Prostate gland (tissue), 2 donors: ENCODE results near the gene MAP2K7.

Source experiments
- POLR2A ChIP-seq: fragments of 450-650 bp; IDR thresholded peaks from one replicate; pipeline ENCODE4 v1.6.1; 2016; ENCODE audit warnings: antibody characterized with exemption, mild to moderate bottlenecking
- POLR2AphosphoS5 ChIP-seq: sonication (generic); formaldehyde crosslinking; IDR thresholded peaks from one replicate; pipeline ENCODE4 v1.6.1; 2017; ENCODE audit warnings: antibody characterized with exemption
- TF ChIP-seq, protein P1 (sequence below), 4 experiments: fragments of 200-600 bp in 2 of 4; fragments of 450-650 bp in 2 of 4; sonication (generic) in 2 of 4; IDR thresholded peaks; 1 replicate in 3 of 4; 2 replicates in 1 of 4; pipeline ENCODE4 v1.5.1; 2016 to 2019; ENCODE audit warnings: antibody characterized with exemption in 4 of 4, mild to moderate bottlenecking in 2 of 4, moderate library complexity in 2 of 4

DNA sequence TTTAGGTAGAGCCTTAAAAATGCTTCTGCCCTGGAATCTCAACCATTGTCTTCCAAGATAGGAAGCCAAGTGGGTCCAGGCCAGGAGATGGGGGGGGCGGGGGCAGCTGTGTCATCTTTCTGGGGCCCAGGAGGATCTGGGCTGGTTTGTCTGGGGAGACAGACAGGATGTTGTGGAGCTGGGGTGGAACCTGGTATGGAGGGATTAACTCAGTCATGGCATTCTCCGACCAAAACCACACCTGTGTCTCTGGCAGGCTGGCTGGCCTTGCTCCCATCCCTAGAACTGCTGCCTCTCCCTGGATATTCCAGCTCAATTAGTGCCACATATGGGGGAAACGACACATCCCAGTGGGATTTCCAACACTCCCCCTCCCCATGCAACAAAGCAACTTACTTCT lies 2.7 kb upstream of the MAP2K7 start:
- TF ChIP-seq, protein P1, sequence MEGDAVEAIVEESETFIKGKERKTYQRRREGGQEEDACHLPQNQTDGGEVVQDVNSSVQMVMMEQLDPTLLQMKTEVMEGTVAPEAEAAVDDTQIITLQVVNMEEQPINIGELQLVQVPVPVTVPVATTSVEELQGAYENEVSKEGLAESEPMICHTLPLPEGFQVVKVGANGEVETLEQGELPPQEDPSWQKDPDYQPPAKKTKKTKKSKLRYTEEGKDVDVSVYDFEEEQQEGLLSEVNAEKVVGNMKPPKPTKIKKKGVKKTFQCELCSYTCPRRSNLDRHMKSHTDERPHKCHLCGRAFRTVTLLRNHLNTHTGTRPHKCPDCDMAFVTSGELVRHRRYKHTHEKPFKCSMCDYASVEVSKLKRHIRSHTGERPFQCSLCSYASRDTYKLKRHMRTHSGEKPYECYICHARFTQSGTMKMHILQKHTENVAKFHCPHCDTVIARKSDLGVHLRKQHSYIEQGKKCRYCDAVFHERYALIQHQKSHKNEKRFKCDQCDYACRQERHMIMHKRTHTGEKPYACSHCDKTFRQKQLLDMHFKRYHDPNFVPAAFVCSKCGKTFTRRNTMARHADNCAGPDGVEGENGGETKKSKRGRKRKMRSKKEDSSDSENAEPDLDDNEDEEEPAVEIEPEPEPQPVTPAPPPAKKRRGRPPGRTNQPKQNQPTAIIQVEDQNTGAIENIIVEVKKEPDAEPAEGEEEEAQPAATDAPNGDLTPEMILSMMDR (IDR thresholded peaks at IDR 0.05) = no peak
- TF ChIP-seq POLR2AphosphoS5 (no peak), POLR2A (no peak)
